ENCODE data around the gene TNFAIP6. TPM values are rescaled to one million over a fixed set of nuclear protein-coding genes. Genes with fewer than 3 reads are reported as not detected.

TNFAIP6 gene
- polyA plus RNA-seq, 1 donor from 2014 or later = not detected

GRCh38 chr2:151423760-151424159, 66.4 kb downstream of the TNFAIP6 start:
- H3K27ac ChIP-seq (ENCODE audit: low read length) = no peak overlapping the region
- H3K9me2 ChIP-seq (ENCODE audit: insufficient read depth, low read length) = no peaks in the 10 kb centered on the region
- no peak overlapping the region for H3K9ac ChIP-seq (ENCODE audit: low read length)
- H3K4me3 ChIP-seq (ENCODE audit: low read length) = no peak overlapping the region
- peaks cover 2% of the 10 kb centered on the region for H3K79me2 ChIP-seq (replicated peaks; ENCODE audit: insufficient read depth, low read length)
- H2AFZ ChIP-seq (ENCODE audit: low read depth, low read length) = no peak overlapping the region
- no peak overlapping the region for H3K4me2 ChIP-seq (ENCODE audit: low read length)
- TF ChIP-seq REST (IDR thresholded peaks at IDR 0.05; ENCODE audit: borderline replicate concordance) (no peak), POLR2AphosphoS5 (IDR thresholded peaks at IDR 0.05) (no peak), EP300 (conservative IDR thresholded peaks at IDR 0.05; ENCODE audit: poor library complexity, severe bottlenecking) (no peak), EZH2 (IDR thresholded peaks at IDR 0.05; ENCODE audit: borderline replicate concordance, insufficient read depth, low read length, poor library complexity, severe bottlenecking) (no peak), SMC3 (conservative IDR thresholded peaks at IDR 0.05; ENCODE audit: poor library complexity) (no peak), TAF1 (IDR thresholded peaks at IDR 0.05; ENCODE audit: low read depth) (no peak), CTCF (IDR thresholded peaks at IDR 0.05; ENCODE audit: poor library complexity, severe bottlenecking) (no peak), RAD21 (conservative IDR thresholded peaks at IDR 0.05) (no peak), MXI1 (conservative IDR thresholded peaks at IDR 0.05; ENCODE audit: poor library complexity, severe bottlenecking) (no peak)
- peaks cover 3% of the 10 kb centered on the region for H3K36me3 ChIP-seq (ENCODE audit: insufficient read depth, low read length)
- H4K20me1 ChIP-seq (ENCODE audit: insufficient read depth) = no peaks in the 10 kb centered on the region
- H3K27me3 ChIP-seq (ENCODE audit: insufficient read depth, low read depth, low read length) = no peaks in the 10 kb centered on the region
- no peaks in the 10 kb centered on the region for H3K9me3 ChIP-seq (ENCODE audit: low read length)
- H3F3A ChIP-seq (ENCODE audit: insufficient read depth, low read length, poor library complexity, severe bottlenecking) = no peaks in the 10 kb centered on the region

Small RNA genes within 50 kb of the gene (small RNA-seq; reads per million reads assigned to genes)
- gene MIR4773-1 = 0 reads per million in 3 experiments
- 0 reads per million in 3 experiments for gene RN7SL124P

Other genes starting within 250 kb of the TNFAIP6 start
- not detected in 2 replicates for gene RBM43, start 95.7 kb upstream of the TNFAIP6 start, polyA plus RNA-seq
- not detected in 2 replicates for gene NMI, start 67.9 kb upstream of the TNFAIP6 start, polyA plus RNA-seq
- gene RIF1, start 52.3 kb downstream of the TNFAIP6 start, polyA plus RNA-seq = 17.2 and 22.9 TPM in 2 replicates

Measured in neural cell (in vitro differentiated cells).